GM12874 (cell line): ENCODE measurements around the gene OR52M1.

Experiments
- TF ChIP-seq, protein P1 (sequence below): IDR thresholded peaks from 2 replicates; pipeline ENCODE4 v1.5.1; 2011; ENCODE audit warnings: low read depth, mild to moderate bottlenecking, control low read depth, low read length, moderate library complexity; ENCODE audit not compliant: insufficient read depth

The OR52M1 gene

DNA sequence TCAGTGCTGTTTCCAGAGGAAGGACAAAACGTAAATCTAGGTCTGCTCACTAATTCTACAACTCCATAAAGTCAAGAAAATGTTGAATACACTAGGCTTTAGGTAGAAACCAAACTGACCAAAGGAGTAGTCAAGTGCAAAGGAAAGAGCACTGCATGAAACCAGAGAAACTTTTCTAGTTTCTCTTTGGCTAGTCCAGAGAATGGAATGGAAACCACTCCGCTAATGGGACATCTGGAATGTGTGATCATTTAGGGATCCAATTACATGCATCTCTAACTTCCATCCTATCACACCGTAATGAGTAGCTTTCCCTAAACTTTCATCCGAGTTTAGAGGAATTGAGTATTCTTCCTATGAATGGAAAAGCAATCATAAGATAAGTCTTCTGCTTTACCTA is 2.4 kb downstream of the OR52M1 start:
- TF ChIP-seq, protein P1, sequence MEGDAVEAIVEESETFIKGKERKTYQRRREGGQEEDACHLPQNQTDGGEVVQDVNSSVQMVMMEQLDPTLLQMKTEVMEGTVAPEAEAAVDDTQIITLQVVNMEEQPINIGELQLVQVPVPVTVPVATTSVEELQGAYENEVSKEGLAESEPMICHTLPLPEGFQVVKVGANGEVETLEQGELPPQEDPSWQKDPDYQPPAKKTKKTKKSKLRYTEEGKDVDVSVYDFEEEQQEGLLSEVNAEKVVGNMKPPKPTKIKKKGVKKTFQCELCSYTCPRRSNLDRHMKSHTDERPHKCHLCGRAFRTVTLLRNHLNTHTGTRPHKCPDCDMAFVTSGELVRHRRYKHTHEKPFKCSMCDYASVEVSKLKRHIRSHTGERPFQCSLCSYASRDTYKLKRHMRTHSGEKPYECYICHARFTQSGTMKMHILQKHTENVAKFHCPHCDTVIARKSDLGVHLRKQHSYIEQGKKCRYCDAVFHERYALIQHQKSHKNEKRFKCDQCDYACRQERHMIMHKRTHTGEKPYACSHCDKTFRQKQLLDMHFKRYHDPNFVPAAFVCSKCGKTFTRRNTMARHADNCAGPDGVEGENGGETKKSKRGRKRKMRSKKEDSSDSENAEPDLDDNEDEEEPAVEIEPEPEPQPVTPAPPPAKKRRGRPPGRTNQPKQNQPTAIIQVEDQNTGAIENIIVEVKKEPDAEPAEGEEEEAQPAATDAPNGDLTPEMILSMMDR = no peak

DNA sequence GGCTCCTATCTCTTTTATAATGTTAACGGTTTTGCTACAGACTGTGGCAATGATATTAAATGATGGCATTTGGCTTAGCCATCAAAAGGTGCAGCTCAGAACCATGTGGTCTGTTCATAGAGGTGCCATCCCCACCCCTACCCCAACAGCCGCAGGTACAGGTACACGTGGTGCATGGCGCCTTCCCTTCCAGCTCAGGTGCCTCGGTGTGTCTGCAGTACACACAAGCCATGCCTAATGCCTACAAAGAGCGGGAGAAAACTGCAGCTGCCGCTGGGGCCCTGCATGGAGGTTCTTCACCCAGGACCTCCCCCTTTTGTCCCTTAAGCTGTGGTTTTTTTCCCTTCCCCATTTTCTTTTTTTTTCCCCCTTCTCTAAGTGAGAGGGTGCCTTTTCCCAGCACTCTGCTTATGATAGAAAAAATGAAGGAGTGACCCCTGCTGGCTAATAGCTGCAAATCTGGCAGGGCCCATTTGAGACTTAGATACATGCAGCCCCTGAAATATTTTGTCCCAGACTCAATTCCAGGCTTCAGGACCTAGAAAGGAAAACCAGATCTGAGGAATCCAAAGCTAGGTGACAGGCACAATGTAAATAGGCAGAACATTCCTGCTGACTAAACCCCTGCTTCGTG is 6.5 kb downstream of the OR52M1 start:
- TF ChIP-seq, protein P1 = peak; percentile 36; the same call in 1 of the 2 replicates

DNA sequence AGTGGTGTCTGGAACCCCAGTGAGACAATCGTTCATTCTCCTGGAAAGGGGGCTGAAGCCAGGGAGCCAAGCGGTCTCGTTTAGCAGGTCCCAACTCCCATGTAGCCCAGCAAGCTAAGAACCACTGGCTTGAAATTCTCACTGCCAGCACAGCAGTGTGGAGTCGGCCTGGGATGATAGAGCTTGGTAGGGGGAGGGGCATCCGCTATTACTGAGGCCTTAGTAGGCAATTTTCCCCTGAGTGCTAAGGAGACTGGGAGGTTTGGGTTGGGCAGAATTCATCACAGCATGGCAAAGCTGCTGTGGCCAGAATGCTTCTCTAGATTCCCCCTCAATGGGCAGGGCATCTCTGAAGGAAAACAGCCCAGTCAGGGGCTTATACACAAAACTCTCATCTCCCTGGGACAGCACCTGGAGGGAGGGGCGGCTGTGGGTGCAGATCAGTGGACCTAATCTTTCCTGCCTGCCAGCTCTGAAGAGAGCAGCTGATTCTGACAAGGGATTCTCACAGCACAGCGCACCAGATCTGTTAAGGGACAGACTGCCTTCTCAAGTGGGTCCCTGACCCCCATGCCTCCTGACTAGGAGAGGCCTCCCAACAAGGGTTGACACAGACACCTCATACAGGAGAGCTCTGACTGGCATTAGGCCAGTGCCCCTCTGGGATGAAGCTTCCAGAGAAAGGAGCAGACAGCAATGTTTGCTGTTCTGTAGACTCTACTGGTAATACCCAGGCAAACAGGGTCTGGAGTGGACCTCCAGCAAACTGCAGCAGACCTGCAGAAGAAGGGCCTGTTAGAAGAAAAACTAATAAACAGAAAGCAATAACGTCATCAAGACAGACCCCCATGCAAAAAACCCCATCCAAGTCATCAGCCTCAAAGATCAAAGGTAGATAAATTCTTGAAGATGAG is 14.8 kb downstream of the OR52M1 start:
- TF ChIP-seq, protein P1 = no peak

DNA sequence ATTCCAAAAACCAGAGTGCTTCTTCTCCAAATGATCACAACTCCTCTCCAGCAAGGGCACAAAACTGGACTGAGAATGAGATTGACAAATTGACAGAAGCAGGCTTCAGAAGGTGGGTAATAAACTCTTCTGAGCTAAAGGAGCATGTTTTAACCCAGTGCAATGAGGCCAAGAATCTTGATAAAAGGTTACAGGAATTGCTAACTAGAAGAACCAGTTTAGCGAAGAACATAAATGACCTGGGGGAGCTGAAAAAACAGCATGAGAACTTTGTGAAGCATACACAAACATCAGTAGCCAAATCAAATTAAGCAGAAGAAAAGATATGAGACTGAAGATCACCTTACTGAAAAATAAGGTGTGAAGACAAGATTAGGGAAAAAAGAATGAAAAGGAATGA is 15.5 kb downstream of the OR52M1 start:
- TF ChIP-seq, protein P1 = no peak

DNA sequence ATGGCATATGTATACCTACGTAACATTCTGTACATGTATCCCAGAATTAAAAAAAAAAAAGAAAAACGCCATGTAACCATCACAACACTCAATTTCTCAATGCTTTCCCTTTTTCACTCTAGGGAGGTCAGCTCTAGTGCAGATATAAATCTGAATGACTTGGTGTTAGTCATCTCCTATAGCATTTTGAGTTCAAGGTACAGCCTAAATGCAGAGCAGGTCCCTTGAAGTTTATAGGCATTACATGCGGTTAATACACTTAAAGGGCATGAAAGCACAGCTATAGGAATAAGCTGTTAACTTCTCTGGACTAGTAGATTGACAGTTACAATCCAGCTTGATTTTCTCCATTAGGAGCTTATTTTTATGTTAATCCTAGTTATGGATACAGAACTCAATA is 20.4 kb downstream of the OR52M1 start:
- TF ChIP-seq, protein P1 = no peak

DNA sequence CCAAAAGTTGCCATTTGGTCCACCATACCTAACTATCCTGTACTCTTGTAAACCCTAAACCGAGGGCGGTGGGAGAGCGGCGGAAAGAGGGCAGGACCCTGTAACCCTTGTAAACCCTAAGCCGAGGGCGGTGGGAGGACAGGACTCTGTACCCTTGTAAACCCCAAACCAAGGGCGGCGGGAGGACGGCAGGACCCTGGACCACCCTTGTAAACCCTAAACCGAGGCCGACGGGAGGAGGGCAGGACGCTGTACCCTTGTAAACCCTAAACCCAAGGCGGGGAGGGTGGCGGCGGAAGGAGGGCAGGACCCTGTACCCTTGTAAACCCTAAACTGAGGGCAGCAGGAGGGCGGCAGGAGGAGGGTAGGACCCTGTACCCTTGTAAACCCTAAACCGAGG is 24.1 kb downstream of the OR52M1 start:
- TF ChIP-seq, protein P1 = no peak

DNA sequence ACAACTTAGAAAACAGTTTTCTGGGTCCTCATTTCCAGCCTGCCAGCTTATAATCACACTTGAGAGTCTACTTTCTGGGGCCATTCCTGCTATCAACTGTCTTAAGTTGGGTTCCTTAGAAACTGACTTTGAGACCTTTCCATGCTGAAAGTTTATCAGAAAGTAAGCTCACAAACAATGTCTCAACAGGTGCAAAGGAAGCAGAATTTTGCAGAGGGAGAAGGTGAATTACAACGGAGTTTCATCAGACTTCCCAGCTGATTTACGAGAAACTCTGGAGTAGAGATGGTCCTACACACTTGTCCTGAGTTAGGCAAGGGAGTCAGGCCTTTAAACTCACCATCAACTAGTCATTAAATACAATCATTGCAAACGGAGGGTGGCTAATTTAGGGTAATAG is 31.9 kb downstream of the OR52M1 start:
- TF ChIP-seq, protein P1 = no peak
